C1 segment of cervical spinal cord (tissue), 14 donors: Measurements from ENCODE around the gene RANBP17.

ENCODE experiments used
- DNase-seq, 14 donors: peaks; one replicate each; lab custom pipeline; 2025; lab: John Stamatoyannopoulos, UW

The RANBP17 gene

DNA sequence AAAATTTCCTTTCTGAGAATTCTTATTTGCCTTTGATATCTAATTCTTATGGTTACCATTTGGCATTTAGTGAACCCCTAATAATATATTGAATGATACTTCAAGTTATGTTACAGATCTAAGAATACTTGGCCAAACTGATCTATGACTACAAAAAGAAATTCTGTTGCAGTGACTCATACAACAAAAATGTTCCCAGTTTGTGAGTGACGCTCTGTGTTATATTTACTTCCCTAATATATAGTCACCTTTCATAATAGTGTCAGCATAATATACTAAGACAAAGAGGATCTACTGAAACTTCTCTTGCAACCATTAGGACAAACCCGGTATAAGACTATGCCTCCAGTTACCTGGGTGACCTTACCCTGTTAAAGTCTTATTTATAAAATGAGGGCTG, 230.4 kb downstream of the RANBP17 start:
- DNase-seq, result no peak

DNA sequence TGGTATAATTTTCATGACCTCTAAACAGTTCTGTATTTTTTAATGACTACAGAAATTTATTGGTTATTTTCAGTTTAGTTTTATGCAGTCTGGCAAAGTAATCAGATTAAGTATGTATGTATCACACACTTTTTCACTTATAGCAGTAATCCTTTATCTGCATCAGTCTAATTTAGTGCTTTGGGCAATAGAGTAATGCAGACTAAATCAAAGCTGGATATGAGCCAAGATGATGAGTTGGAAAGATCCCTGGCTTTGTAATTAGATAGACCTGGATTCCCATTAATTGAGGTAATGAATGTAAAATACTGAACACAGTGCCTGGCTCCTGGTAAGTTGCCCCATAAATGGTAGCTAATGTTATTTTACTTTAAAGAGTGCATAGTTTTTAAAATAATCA, 231.8 kb downstream of the RANBP17 start:
- DNase-seq, result no peak

DNA sequence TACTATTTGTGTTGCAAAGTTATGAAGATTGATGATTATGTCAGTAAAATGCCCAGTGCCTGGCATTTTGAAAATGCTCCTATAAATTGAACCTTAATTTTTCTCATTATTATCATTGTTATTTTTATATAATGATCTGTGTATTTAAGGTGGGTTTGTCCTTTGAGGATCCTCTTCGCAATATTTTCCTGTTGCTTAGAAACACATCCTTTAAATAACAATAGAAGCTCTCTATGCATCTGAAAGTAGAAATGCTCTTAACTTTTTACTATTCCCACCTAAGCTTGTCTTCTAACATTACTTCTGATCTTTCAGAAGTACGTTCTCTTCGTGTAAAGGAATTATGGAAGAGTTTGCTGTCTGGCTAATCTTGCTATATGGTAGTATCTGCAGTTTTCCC, 232.5 kb downstream of the RANBP17 start:
- no peak for DNase-seq

DNA sequence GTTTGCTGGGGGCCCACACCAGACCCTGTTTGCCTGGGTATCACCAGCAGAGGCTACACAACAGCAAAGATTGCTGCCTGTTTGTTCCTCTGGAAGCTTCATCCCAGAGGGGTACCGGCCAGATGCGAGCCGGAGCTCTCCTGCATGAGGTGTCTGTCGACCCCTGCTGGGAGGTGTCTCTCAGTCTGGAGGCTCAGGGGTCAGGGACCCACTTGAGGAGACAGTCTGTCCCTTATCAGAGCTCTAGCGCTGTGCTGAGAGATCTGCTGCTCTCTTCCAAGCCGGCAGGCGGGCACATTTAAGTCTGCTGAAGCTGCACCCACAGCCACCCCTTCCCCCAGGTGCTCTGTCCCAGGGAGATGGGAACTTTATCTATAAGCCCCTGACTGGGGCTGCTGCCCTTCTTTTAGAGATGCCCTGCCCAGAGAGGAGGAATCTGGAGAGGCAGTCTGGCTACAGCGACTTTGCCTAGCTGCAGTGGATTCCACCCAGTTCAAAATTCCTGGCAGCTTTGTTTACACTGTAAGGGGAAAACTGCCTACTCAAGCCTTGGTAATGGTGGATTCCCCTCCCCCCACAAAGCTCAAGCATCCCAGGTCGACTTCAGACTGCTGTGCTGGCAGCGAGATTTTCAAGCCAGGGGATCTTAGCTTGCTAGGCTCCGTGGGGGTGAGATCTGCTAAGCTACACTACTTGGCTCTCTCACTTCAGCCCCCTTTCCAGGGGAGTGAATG, 241.2 kb downstream of the RANBP17 start:
- no peak for DNase-seq

DNA sequence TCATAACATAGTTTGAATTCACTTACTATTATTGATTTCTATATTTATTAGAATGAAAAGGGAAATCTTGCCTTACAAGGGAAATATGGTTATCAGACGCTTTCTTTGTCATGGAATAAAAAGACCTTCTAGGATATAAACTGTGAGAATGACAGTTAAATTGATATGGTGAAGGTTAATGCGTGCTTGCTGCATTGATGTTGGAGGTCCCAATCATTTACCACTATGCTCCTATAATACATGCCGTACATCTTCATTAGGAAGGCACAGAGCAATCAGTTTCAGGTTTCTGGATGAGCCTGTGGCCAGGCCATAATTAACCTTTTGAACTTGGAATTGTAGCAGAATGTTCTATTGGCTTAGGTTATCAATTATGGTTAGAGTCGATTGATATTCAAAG, 245.9 kb downstream of the RANBP17 start:
- no peak for DNase-seq

DNA sequence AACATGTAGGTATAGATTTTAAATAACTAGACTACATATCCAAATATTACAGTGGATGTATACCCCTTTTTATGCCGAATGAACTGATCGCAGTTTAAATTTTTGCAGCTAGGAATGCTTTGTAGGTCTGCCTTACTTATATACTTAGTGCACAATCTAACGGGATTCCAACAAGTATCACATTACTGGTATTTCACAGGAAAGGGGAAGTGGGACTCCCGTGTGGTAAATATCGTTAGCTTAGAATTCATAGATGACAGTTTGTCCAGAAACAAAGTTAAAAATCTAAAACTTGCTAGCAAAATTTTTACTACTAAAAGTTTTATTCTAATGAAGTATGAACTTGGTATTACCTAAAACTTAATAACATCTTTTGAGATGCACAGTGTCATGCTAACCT, 253.7 kb downstream of the RANBP17 start:
- no peak for DNase-seq

DNA sequence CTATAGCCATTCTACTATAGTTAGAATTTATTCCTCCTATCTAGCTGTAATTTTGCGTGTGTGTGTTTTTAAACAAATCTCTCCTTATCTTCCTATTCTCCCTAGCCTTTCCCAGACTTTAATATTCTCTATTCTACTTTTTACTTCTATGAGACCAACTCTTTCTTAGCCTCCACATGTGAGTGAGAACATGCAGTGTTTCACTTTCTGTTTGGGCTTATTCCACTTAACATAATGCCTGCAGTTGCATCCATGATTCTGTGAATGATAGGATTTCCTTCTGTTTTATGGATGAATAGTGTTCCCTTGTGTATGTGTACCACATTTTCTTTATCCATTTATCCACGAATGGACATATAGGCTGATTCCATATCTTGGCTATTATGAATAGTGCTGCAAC, 254.9 kb downstream of the RANBP17 start:
- DNase-seq, result no peak

DNA sequence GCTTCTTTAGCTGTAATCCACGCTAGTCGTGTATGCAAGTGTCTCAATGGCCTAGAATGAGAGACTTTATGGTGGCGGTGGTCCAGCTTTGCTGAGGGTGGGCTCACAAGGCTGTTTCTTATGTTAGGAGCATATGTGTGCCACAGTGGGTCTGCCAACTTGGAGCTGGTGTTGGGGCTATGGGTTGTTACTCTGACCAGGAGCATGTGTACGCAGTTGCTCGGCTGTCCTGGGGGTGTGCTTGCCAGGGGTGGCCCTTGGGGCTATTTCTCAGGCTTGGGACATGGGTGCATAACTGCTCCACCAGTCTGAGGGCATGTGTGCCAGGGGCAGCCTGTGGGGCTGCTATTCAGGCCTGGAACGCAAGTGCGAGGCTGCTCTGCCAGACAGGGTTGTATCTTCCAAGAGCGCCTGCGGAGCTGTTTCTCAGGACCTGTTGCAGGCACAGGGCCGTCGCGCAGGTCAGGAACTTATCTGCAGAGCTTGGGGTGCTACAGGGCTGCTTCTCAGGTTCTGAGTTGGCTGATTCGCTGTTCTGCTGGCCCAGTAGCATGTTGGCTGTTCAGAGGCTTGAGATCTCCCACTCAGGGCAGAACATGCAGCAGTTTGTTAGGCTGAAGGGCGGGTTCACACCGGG, 259.3 kb downstream of the RANBP17 start:
- peak in 1 of 14 donors; percentile 0 for DNase-seq

DNA sequence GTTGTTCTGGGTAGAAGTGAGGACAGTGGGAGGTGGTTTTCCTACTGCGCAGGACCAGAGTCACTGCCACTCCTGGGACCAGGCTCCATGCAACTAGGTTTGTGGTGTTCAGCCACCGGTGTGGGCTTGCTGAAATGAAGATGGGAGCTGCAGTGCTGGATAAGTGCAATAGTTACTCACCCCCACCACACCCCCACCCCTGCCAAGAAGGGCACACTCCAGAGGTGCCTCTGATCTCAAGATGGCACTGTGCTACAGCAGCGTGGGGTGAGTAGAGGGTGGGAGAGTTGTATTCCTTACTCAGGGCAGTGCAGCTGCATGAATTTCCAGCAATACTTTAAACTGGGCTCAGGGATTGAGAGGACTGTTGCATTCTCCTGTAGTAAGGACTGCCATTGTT, 259.8 kb downstream of the RANBP17 start:
- DNase-seq, result no peak

DNA sequence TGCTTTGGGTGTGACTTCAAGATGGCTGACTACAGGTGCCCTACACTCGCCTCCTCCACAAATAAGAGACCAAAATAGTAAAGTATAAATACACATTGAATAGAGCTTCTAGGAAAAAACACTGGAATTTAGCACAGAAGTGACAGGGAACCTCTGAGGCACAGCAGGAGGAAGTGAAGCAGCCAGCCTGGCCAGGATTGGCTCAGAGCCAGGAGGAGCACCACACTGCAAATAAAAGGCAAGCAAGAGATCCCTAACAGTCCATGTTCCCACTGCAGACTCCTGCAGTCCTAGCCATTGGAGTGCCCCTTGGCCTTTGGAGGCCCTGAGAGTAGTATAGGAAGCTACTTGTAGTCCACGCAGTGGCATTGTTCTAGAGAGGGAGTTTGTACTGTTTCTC, 260.6 kb downstream of the RANBP17 start:
- DNase-seq, result no peak

DNA sequence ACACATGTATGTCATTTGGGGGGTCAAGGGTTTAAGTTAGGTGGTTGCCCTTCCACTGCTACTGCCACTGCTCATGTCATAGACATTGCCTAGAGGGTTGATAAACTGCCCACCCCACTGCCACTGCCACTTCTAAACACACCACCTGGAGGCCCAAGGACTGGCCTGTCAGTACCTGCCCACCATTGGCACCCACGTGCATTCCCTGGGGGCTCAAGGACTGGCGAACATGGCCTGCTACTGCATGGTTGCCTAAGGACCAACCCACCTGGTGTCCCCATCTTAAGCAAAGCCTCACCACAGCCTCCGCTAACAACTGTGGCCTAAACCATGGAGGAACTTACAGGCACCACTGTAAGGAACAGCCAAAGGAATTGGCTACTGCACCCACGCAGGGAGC, 261.6 kb downstream of the RANBP17 start:
- no peak for DNase-seq

DNA sequence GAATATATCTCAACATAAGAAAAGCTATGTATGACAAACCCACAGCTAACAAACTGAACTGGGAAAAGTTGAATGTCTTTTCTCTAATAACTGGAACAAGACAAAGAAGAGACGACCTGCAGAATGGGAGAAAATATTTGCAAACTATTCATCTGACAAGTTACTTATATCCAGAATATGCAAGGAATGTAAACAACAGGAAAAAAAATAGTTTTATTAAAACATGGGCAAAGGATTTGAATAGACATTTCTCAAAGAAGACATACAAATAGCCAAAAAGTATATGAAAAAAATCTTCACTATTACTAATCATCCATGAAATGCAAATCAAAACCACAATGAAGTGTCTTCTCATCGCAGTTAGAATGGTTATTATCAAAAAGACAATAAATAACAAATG, 265.5 kb downstream of the RANBP17 start:
- DNase-seq, result no peak

DNA sequence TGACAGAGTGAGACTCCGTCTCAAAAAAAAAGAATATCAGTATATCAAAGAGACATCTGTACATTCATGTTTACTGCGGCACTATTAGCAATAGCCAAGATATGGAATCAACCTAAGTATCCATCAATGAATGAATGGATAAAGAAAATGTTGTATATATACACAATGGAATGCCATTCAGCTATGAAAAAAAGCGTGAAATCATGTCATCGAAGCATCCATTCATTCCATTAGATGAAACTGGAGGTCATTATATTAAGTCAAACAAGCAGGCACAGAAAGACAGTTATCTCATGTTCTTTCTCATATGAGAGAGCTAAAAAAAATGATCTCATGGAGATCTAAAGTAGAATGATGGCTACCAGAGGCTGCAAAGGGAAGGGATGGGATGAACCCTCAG, 266.3 kb downstream of the RANBP17 start:
- DNase-seq, result no peak

DNA sequence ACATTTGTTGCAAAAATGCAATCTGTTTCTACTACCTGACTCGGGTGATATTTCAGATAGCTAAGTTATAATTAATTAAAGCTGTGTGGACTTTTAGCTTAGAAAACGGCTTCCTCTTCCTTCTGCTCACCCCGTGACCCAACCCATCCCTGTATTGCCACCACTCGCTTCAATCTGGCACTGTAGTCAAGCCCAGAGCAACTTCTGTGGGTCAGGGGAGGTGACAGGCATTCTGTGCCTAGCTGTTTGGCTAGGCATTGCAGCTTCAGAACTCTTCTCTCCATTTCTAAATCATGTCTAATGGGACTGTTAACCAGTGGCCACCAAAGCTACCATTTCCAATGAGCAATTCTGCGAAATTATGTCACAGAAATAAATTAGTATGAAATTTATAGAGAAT, 267.5 kb downstream of the RANBP17 start:
- DNase-seq, result no peak

DNA sequence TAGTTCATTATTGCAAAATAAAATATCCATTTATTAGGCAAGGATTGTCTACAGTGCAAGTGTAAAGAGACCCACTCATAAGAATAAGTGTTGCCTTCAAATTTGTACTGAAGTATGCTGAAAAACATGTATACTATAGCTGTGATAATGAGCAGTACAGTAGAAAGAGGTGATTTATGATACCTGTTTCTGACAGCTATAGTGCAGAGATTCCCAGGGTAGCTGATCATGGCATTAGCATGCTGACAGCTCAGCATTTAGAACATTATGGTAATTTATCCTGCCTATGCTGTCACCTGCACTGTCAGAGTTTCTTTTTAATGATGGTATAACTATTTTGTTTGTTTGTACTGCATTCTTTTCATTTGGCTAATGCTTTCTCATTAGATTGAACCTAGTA, 269.7 kb downstream of the RANBP17 start:
- DNase-seq, result no peak

DNA sequence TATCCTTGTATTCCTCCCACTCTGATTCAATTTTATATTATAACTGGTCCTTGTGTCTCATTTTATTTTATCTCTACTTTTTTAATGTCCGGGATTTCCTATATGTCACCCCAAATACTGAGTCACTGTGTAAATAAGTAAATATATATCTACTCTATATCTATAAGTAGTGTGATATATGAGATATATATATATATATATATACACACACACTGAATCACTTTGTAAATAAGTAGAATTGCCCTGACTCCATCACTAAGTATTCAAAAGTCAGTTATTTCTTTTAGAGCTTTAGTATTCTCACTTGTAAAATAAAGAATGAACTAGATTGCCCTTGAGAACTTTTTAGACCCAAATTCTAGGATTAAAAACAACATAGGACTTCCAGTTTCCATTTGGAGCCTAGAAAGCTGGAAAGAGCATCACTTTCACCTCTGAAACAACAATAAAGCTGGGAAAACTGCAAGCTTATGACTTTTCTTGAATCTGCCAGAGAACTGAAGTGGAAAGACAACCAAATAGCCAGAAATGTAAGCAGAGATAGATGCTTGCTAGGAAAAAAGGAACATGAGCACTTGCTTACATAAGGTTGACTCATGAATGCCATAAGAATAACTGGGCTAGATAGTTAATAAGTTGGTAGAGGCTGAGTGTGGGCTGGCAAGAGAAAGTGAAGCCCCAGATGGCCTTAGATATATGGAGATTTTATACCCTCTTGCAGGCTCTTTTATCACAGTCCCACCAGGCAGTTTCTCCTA, 276.1 kb downstream of the RANBP17 start:
- no peak for DNase-seq

DNA sequence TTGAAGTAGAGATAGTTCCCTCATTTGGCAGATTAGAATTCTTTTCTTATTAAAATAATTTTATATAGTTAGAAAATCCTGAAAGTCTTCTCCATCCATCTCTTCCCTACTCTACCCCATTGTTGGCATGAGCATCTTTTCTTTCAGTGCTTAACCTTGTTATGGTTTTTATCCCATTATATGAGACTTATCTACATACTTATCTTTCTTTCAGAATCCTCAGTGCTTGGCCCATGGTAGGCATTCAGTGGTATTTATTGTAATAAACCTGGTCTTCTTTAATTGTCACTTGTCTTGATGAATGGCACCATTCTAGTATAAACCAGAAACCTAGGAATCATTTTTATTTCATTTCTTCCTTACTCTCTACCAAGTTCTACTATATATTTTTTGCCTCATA, 277.4 kb downstream of the RANBP17 start:
- no peak for DNase-seq

DNA sequence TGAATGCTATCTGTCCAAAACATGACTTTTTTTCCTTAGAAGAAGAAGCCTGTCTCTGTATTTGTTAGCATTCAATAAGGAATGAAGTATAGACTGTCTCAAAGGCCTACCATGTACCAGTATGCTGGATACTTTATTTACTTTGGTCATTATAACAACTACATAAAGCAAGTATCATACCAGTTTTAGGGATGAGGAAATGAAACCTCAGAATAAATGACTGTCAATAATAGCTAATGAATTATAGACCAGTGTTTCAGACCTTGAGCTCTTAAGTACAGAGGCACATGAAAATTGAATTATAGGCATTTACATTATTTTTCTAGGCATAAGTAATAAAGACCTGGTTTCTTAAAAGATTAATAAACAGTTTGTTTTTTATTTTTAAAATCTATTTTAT, 280.8 kb downstream of the RANBP17 start:
- DNase-seq, result no peak

DNA sequence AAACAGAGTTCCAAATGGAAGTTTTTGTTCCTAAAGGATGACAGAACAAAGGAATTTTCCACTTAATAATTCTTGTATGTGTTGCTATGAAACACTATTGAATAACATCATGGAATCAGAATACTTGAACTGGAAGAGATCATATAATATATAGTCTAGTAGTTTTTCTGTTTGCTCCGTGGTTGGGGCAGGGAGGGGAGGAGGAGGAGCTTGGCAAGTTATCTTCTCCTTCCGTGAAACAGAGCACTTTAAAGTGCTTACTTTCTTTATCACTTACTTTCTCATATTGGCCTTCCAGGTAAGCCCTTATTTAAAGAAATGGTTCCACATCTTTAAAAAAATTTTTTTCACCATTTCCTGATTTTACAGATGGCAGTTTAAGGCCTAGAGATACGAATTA, 281.4 kb downstream of the RANBP17 start:
- no peak for DNase-seq

DNA sequence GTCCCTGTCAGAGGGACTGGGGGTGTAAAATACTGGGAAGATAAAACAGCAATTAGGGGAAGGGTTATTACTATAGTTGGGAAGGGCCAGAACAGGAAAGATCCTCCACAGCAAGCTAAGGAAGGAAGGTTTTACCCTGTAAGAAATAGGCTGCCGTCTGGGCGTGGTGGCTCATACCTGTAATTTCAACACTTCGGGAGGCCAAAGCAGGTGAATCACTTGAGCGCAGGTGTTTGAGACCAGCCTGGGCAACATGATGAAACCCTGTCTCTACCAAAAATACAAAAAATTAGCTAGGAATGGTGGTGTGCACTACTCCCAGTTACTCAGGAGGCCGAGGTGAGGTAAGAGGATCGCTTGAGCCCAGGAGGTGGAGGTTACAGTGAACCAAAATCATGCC, 282.1 kb downstream of the RANBP17 start:
- no peak for DNase-seq

DNA sequence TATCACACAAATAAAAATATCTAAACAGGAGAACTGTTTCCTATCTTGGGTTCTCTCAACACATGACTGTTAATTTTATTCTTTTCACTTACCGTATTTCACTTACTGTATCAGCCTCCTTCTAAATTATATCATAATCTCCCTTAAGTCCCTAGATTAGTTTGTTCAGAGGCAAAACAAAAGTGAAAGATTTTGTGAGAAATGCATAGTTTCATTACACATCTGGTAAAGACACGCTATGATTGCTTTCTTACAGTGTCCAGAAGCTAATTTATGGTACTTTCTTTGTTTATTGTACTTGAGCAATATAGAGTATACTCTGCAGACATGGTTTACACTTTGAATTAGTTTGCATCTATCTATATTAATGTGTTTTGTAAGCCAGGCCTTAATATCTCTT, 287.5 kb downstream of the RANBP17 start:
- DNase-seq, result no peak

DNA sequence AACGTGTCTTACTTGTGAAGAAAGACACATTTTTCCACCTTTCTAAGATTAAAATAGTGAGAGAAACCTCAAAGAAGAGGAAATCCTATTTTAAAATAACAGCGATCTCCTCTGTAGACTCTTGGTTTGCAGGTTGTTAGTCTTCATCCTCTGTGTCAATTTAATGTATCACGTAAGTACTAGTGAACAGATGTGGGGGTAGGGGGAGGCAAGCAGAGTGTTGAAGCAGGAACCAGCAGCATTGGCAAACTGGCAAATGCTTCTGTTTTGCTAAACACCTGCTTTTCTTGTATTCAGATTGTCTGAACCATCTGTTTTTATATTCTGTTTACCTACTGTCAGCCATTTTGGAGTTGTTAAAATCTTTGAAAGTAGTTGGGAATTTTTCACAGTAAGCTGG, 288.0 kb downstream of the RANBP17 start:
- no peak for DNase-seq

DNA sequence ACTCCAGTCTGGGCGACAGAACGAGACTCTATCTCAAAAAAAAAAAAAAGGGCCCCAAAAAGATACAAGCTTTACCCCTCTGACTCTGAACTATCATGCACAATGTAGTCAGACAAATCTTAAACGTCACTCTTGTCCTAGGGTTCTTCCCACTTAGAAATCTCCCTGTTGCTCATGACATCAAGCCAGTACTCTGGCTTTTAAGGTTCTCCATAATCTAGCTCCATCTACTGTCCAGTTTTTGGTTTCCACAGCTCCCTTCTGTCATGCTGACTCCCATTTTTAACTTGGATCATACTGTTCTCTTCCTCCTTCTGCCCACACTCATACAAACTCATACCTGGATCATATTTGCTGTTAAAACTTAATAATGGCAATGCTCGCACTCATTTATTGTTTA, 290.6 kb downstream of the RANBP17 start:
- DNase-seq, result no peak
